Activated naive CD4-positive, alpha-beta T cell treated with anti-CD3 and anti-CD28 coated beads, Interleukin-2, amount 50 U/mL, for 24 hours (primary cell): ENCODE data around the gene LRCH4.
A peak's percentile ranks its signal among the peaks of the same experiment; 100 is the strongest.
"Not testable (repeated sequence)": the region's sequence is repeated elsewhere in the genome, so short reads cannot be mapped to it uniquely, and the experiment has no call there.

Source experiments
- H3K27ac Mint-ChIP-seq: one replicate; pipeline ENCODE4 v1.8.0; 2021; ENCODE audit warnings: mild to moderate bottlenecking, mixed read lengths
- H3K27me3 Mint-ChIP-seq: one replicate; pipeline ENCODE4 v1.8.0; 2021; ENCODE audit warnings: mixed read lengths
- H3K36me3 Mint-ChIP-seq: one replicate; pipeline ENCODE4 v1.8.0; 2021; ENCODE audit warnings: mixed read lengths
- H3K4me1 Mint-ChIP-seq: one replicate; pipeline ENCODE4 v1.8.0; 2021; ENCODE audit warnings: mixed read lengths
- H3K4me3 Mint-ChIP-seq: one replicate; pipeline ENCODE4 v1.8.0; 2021; ENCODE audit warnings: mild to moderate bottlenecking, mixed read lengths
- H3K9me3 Mint-ChIP-seq: one replicate; pipeline ENCODE4 v1.8.0; 2021; ENCODE audit warnings: mixed read lengths

LRCH4 gene

DNA sequence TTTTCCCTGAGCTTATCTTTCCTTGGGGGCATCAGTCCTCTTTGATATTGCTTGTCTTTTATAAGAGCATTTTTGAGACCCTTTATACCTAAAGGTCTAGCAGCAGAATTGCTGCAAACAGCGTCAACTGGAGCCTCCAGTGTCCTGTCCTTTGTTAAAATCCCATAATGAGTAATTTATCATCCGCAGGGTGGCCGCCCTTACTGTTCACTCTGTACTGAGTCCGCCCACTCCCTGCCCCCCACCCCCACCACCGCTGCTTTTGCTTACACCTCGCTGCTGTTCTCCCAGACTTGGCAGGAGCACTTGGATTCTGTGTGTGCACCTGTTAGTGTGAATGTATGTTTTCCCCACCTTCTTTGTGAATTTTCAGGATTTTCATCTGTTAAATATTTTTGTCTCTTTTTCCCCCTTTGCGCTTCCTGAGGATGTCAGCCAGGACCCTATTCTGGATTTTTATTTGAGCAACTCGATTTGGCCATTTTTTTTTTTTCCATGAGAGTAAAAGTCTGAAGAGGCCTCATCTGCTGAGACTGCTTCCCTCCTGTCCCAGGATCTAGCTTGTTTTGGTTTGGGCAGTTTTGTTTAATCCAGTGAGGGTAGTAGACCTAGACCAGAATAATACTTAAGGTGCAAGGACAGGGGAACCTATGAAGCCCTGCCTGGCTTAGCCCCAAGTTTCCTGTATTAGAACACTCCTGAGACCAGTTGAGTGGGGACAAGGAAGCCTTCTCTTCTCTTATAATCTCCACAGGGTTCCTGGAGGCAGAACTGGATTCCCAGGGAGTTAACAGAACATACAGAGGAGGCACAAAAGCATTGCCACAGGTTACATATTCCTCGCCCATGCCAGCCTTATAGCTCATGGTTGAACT, 38.8 kb downstream of the LRCH4 start:
- Mint-ChIP-seq H3K27ac (peak overlapping the region; percentile 96), H3K4me1 (peaks cover 80% of the 10 kb centered on the region), H3K9me3 (no peaks in the 10 kb centered on the region), H3K27me3 (no peaks in the 10 kb centered on the region), H3K36me3 (peaks cover 7% of the 10 kb centered on the region), H3K4me3 (peak overlapping the region; percentile 82)

DNA sequence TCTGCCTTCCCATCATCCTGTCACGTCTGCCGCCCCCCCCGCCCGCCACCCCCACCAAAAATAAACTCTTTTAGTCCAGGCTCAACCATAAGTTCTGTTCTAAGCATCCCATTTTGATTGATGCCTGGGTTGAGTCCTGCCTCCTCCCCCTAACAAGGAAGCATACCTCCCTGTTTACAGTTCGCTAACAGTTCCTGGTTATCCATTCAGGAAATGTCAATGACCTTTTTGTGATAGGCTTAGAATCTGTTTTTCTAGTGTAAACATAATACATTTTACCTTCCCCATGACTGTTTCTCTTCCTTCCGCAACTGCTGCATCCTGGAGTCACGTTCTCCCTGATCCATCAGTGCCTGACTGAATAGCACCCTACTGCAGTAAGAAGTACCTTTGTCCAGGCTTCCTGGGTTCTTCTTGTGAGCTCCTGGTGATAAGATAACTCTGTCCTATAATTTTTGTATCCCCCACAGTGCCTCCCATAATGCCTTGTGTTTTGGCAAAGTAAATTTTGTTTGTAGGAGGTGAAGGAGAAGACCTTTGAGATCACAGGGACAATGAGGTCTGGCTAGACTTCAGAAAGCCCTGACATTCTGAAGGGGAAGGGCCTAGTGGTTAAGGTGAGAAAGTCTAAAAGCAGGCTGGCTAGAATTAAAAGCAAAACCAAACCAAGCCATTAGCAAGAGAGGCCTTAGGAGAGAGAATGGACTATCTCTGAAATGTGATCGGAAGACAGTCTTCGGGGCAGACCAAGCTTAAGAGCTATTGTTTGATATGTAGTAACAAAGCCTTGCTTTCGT, 39.6 kb downstream of the LRCH4 start:
- H3K27me3 Mint-ChIP-seq: no peaks in the 10 kb centered on the region
- peaks cover 88% of the 10 kb centered on the region for H3K4me1 Mint-ChIP-seq
- H3K36me3 Mint-ChIP-seq: peaks cover 7% of the 10 kb centered on the region

DNA sequence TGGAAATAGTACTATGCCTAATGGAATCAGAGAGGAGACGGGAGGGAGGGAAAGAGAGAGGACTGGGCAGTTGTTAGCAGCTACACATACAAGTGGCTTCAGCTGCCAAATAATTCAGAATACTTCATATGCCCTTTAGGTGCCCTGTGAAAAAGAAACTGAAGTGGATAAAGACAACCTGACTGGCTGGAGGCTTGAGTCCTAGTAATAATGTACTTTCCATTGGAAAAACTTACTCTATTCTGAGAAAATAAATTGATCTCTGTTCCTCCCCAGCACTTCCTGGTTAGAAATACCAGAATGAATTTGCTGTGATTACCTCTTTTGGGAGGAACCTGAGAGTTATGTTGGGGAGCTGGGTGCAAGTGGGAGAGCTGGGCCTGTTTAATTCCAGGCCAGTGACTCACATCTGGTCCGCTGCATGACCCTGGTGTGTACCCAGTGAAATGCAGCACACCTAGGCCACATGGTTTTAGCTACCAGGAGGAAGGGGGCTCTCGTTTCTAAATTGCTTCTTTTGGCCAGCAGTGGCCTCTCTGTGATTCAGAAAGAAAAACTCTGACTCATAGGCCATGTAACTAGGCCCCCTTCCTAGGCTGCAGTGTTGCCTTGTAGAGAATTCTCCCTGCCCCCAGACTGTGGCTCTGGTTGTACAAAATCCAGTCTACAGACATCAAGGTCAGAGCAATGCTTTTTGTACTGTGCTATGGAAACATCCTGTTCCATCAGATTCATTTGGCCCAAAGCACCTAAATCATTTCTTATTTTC, 40.4 kb downstream of the LRCH4 start:
- Mint-ChIP-seq H3K4me3 (peak overlapping the region; percentile 82), H3K27me3 (no peaks in the 10 kb centered on the region), H3K9me3 (no peaks in the 10 kb centered on the region), H3K36me3 (peaks cover 8% of the 10 kb centered on the region), H3K27ac (peak overlapping the region; percentile 96), H3K4me1 (peaks cover 94% of the 10 kb centered on the region)

More for the DNA sequence above, 39.6 kb downstream of the LRCH4 start:
- H3K4me3 Mint-ChIP-seq: peak overlapping the region; percentile 82
- H3K27ac Mint-ChIP-seq: peak overlapping the region; percentile 96
- no peaks in the 10 kb centered on the region for H3K9me3 Mint-ChIP-seq

DNA sequence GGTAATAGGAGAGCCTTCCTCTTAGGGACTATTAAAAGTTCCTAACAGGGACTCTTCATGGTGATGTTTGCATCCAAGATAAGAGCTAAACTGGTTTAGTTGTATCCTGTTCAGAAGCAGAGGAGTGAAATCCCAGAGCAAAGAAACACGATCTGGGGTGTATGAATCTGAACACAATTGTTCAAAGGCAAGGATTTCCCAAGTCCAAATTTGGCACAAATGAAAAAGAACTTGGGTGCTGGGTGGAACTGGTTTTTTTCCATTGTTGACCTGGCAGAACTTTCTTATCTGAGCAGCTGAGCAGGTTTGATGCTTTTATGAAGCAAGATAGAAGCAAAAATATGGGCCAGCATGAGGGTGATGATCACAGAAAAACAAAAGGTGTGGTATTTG, 41.0 kb downstream of the LRCH4 start:
- H3K4me3 Mint-ChIP-seq: peak overlapping the region; percentile 82
- H3K4me1 Mint-ChIP-seq: peaks cover 94% of the 10 kb centered on the region
- peak overlapping the region; percentile 96 for H3K27ac Mint-ChIP-seq
- H3K27me3 Mint-ChIP-seq: no peaks in the 10 kb centered on the region
- no peaks in the 10 kb centered on the region for H3K9me3 Mint-ChIP-seq
- H3K36me3 Mint-ChIP-seq: peaks cover 4% of the 10 kb centered on the region

DNA sequence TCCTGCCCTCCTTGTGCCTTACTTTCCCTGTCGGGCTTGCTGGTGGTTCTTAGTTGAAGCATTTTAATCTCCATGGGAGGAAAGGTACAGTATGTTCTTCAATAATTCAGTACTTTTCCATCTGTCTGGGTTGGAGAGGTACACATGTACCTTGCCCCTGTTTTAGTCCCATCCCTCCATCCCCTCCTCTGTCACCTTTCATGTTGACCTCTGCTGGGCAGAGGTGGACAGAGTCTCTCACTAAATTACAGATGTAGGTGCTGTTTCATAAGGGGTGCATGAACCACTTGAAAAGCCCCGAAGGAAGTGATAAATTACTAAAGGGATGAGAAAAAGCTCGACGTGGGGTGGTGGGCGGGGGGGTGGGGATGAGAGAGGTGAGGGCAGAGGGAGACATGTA, 41.5 kb downstream of the LRCH4 start:
- peaks cover 4% of the 10 kb centered on the region for H3K36me3 Mint-ChIP-seq

DNA sequence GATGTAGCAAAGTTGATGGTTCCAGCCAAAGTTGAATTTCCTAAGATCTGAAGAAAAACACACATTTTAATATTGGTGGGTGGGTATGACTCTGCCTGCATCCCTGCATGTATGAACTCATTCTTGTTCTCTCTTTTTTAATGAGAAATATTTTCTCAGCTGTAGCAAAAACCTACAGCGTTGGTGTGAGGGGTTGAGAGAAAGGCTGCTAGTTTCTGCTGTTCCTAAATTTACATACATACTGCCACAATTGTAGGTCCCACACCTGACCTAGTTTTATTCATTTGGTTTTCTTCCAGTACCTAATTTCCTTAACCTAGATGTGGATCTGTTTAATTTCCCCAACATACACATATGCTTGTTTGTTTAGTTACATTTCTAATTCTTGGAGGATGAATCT, 42.3 kb downstream of the LRCH4 start:
- Mint-ChIP-seq H3K27me3 (no peaks in the 10 kb centered on the region), H3K36me3 (peaks cover 4% of the 10 kb centered on the region), H3K4me1 (peaks cover 94% of the 10 kb centered on the region), H3K9me3 (no peaks in the 10 kb centered on the region), H3K27ac (peak overlapping the region; percentile 96), H3K4me3 (peak overlapping the region; percentile 82)

More for the DNA sequence above, 41.5 kb downstream of the LRCH4 start:
- H3K27me3 Mint-ChIP-seq: no peaks in the 10 kb centered on the region
- H3K27ac Mint-ChIP-seq: peak overlapping the region; percentile 96
- peaks cover 94% of the 10 kb centered on the region for H3K4me1 Mint-ChIP-seq
- H3K4me3 Mint-ChIP-seq: peak overlapping the region; percentile 82
- H3K9me3 Mint-ChIP-seq: no peaks in the 10 kb centered on the region

DNA sequence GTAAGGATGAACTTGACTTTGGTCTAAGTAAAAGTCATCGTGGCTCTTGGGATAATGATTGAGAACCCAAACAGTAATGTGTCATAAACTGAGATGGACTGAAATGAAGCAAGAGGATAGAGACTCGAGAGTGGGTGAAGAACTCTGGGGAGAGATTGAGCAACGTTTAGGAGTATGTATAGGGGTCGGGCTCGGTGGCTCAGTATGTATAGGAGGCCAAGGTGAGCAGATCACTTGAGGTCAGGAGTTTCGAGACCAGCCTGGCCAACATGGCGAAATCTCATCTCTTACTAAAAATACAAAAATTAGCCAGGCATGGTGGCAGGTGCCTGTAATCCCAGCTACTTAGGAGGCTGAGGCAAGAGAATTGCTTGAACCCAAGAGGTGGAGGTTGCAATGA, 44.6 kb downstream of the LRCH4 start:
- not testable (repeated sequence) for H3K36me3 Mint-ChIP-seq, H3K27me3 Mint-ChIP-seq, H3K27ac Mint-ChIP-seq, H3K9me3 Mint-ChIP-seq
- peaks cover 78% of the 10 kb centered on the region for H3K4me1 Mint-ChIP-seq
- peak overlapping the region; percentile 93 for H3K4me3 Mint-ChIP-seq

DNA sequence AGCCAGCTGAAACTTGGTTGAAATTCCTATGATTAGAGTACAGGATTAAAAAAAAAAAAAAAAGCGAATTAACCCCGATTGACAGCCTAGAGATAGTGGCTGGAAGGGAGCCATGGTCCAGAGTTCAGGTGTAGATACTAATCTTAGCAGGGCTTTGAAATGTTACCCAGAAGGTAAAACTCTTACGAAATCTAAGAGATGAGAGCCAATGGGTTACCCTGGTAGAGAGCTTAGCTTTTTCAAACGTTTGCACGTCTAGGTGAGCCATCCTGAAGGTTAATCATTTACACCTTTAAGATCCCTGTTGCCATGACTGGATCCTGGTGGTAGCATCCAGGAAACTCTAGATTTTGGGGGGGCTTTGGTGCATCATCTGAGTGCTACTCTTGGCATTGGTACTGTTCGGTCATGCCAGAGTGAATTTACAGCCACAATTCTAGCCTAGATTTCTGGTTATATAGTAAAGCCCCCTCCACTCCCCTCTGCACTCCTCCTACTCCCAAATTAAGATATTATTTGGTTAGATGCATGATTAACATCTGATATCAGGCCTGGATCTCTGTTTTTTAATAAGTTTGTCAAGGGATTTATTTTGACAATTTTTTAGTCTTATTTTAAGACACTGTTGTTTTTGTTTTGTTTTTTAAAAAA, 45.7 kb downstream of the LRCH4 start:
- no peak overlapping the region for H3K27ac Mint-ChIP-seq
- peak overlapping the region; percentile 93 for H3K4me3 Mint-ChIP-seq
- peaks cover 67% of the 10 kb centered on the region for H3K4me1 Mint-ChIP-seq
- H3K36me3 Mint-ChIP-seq: peaks cover 2% of the 10 kb centered on the region
- H3K9me3 Mint-ChIP-seq: no peaks in the 10 kb centered on the region
- H3K27me3 Mint-ChIP-seq: no peaks in the 10 kb centered on the region

DNA sequence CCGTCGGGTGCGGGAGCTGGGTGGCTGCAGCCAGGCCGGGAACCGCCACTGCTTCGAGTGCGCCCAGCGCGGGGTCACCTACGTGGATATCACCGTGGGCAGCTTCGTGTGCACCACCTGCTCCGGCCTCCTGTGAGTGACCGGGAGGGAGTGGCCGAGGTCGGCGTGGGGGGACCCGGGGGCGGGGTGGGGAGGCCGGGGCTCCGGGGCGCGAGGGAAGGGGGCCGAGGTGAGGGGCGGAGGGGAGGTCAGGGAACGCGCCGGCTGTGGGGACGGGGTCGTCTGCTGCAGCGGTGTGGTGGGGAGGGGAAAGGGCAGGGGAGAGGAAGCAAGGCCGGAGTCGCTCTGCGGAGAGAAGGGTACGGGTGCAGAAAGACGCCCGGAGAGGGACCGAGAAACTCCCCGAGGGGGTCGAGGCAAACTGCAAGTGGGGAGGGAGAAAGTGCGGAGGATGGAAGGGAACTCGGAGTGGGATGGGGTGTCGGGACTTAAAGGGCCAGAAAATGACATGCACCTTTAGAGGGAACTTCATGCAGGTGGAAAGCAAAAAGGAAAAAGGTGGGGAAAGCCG, 46.4 kb downstream of the LRCH4 start:
- Mint-ChIP-seq H3K4me3 (peak overlapping the region; percentile 93), H3K36me3 (peaks cover 2% of the 10 kb centered on the region), H3K27me3 (no peaks in the 10 kb centered on the region), H3K9me3 (no peaks in the 10 kb centered on the region), H3K4me1 (peaks cover 61% of the 10 kb centered on the region), H3K27ac (peak overlapping the region; percentile 77)

DNA sequence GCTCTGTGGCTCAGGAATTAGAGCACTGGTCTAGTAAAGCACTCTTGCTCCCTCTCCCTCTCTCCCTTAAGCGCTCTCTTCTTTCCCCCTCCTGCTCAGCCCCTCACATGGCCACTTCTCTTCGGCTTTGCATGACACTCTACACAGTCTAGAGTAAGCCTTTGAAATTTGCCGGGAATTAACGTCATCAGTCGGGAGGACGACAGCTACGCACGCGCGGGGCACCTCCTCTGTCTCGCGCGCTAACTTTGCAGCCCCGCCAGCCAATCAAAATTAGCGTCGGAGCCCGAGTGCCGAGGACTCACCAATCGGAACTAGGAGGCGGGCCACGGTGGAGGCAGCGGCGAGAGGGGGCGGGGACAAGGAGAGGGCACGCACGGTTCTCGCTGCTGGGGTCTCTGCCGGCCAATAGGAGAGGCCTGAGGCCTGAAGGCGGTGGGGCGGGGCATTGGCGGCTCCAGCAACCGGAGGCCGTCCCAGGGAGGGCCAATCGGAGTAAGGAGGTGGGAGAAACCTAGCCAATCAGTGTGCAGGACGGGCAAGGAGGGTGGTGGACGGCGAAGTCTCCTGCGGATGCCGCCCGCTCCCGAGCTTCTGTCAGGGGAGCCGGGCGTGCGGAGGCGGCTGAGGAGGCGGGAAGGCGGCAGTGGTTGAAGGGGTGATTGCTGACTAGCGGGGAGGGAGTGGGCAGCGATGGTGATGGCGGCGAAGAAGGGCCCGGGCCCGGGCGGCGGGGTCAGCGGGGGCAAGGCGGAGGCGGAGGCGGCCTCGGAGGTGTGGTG, 47.1 kb downstream of the LRCH4 start, which contains the start of gene AGFG2:
Gene AGFG2, plus strand, starts transcription at position 550 of the 782 bp plus-strand sequence. Its CDS starts 144 bp downstream, at position 694.
- H3K27me3 Mint-ChIP-seq: no peaks in the 10 kb centered on the region
- peaks cover 2% of the 10 kb centered on the region for H3K36me3 Mint-ChIP-seq
- H3K9me3 Mint-ChIP-seq: no peaks in the 10 kb centered on the region
- H3K27ac Mint-ChIP-seq: peak within 1 kb of the TSS; percentile 94
- H3K4me1 Mint-ChIP-seq: peaks cover 54% of the 10 kb centered on the region
- peak within 1 kb of the TSS; percentile 93 for H3K4me3 Mint-ChIP-seq

DNA sequence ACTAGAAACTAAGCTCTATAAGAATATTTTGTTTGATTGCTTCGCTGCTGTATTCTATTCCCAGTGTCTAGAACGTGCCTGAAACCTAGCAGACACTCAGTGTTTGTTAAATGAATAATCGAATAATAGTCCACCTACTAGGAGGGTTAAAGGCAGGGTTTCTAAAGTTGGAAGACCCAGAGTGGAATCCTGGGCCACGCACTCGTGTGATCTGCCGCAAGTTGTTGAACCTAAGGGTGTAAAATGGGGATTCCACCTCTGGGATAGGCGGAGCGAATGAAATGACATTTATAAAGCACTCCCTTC, 47.6 kb downstream of the LRCH4 start:
- Mint-ChIP-seq H3K4me3 (peak overlapping the region; percentile 93), H3K36me3 (peaks cover 2% of the 10 kb centered on the region), H3K27me3 (no peaks in the 10 kb centered on the region), H3K4me1 (peaks cover 48% of the 10 kb centered on the region), H3K27ac (peak overlapping the region; percentile 89), H3K9me3 (no peaks in the 10 kb centered on the region)

DNA sequence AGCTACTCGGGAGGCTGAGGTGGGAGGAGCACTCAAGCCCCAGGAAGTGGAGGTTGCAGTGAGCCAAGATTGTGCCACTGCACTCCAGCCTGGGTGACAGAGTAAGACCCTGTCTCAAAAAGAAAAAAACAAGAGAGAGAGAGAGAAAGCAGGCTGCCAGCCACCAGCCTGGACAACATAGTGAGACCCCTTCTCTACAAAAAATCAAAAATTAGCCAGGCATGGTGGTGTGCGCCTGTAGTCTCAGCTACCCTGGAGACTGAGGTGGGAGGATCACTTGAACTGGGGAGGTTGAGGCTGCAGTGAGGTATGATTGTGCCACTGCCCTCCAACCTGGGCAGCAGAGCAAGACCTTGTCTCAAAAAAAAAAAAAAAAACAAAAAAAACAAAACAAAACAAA, 49.2 kb downstream of the LRCH4 start:
- Mint-ChIP-seq H3K4me1 (peaks cover 32% of the 10 kb centered on the region), H3K4me3 (peak overlapping the region; percentile 23), H3K27ac (peak overlapping the region; percentile 35)
- not testable (repeated sequence) for H3K9me3 Mint-ChIP-seq, H3K27me3 Mint-ChIP-seq, H3K36me3 Mint-ChIP-seq

DNA sequence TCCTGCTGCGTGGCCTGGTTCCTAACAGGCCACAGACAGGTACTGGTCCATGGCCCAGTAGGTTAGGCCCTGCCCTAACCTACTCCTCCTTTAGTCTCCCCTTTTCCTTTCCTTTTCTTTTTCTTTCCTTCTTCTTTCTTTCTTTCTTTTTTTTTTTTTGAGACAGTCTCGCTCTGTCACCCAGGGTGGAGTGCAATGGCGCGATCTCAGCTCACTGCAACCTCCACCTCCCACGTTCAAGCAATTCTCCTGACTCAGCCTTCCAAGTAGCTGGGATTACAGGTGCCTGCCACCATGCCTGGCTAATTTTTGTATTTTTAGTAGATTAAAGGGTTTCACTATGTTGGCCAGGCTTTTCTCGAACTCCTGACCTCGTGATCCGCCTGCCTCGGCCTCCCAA, 49.9 kb downstream of the LRCH4 start:
- not testable (repeated sequence) for H3K9me3 Mint-ChIP-seq, H3K36me3 Mint-ChIP-seq, H3K4me3 Mint-ChIP-seq, H3K27ac Mint-ChIP-seq, H3K27me3 Mint-ChIP-seq
- peaks cover 25% of the 10 kb centered on the region for H3K4me1 Mint-ChIP-seq
